H9 (cell line): Measurements from ENCODE around the gene SFMBT2. TPM values are rescaled to one million over a fixed set of nuclear protein-coding genes. Genes with fewer than 3 reads are reported as not detected.

Experiments used
- DNase-seq: peaks from one replicate; pipeline ENCODE4 v3.0.0-alpha.2; 2017
- H2AFZ ChIP-seq: one replicate; pipeline ENCODE4 v1.6.1; 2013; ENCODE audit warnings: mild to moderate bottlenecking, low read length, control low read depth, moderate library complexity
- H2AK5ac ChIP-seq: 2 replicates; pipeline ENCODE4 v1.6.1; 2013; ENCODE audit warnings: low read length, control low read depth, mixed read lengths; ENCODE audit not compliant: insufficient read length
- H2BK120ac ChIP-seq: one replicate; pipeline ENCODE4 v1.6.1; 2013; ENCODE audit warnings: low read depth, mild to moderate bottlenecking, low read length, control low read depth, inconsistent platforms; ENCODE audit not compliant: poor library complexity, severe bottlenecking
- H2BK12ac ChIP-seq: 2 replicates; pipeline ENCODE4 v1.6.1; 2013; ENCODE audit warnings: low read length, control low read depth, mixed read lengths, low read depth; ENCODE audit not compliant: insufficient read length
- H2BK15ac ChIP-seq: 2 replicates; pipeline ENCODE4 v1.6.1; 2013; ENCODE audit warnings: low read depth, low read length, control low read depth
- H2BK20ac ChIP-seq: one replicate; pipeline ENCODE4 v1.6.1; 2013; ENCODE audit warnings: low read depth, mild to moderate bottlenecking, low read length, control low read depth, inconsistent platforms; ENCODE audit not compliant: poor library complexity, severe bottlenecking
- H2BK5ac ChIP-seq: 2 replicates; pipeline ENCODE4 v1.6.1; 2013; ENCODE audit warnings: low read length, control low read depth, mixed read lengths; ENCODE audit not compliant: insufficient read length
- H3K14ac ChIP-seq: 2 replicates; pipeline ENCODE4 v1.6.1; 2013; ENCODE audit warnings: low read length, control low read depth; ENCODE audit not compliant: insufficient read depth
- H3K18ac ChIP-seq: 2 replicates; pipeline ENCODE4 v1.6.1; 2013; ENCODE audit warnings: low read depth, mild to moderate bottlenecking, mixed read lengths, low read length, control low read depth; ENCODE audit not compliant: insufficient read length
- H3K23ac ChIP-seq: 2 replicates; pipeline ENCODE4 v1.6.1; 2013; ENCODE audit warnings: low read length, control low read depth, mixed read lengths, low read depth; ENCODE audit not compliant: insufficient read length
- H3K23me2 ChIP-seq: 2 replicates; pipeline ENCODE4 v1.6.1; 2013; ENCODE audit warnings: low read depth, mild to moderate bottlenecking, mixed read lengths, low read length, control low read depth; ENCODE audit not compliant: insufficient read length, poor library complexity, severe bottlenecking
- H3K27ac ChIP-seq: 2 replicates; pipeline ENCODE4 v1.5.1; 2013; ENCODE audit warnings: low read length, control low read depth, mixed read lengths, low read depth; ENCODE audit not compliant: insufficient read length
- H3K27me3 ChIP-seq: 2 replicates; pipeline ENCODE4 v1.6.1; 2013; ENCODE audit warnings: low read length, control low read depth, inconsistent platforms; ENCODE audit not compliant: insufficient read depth
- H3K4ac ChIP-seq: 2 replicates; pipeline ENCODE4 v1.6.1; 2013; ENCODE audit warnings: low read depth, mild to moderate bottlenecking, control low read depth, inconsistent platforms, low read length, moderate library complexity
- H3K4me1 ChIP-seq: 2 replicates; pipeline ENCODE4 v1.6.1; 2013; ENCODE audit warnings: low read length, control low read depth, inconsistent platforms; ENCODE audit not compliant: insufficient read depth
- H3K4me2 ChIP-seq: 2 replicates; pipeline ENCODE4 v1.6.1; 2013; ENCODE audit warnings: low read length, control low read depth, mixed read lengths; ENCODE audit not compliant: insufficient read length, insufficient read depth
- H3K56ac ChIP-seq: 2 replicates; pipeline ENCODE4 v1.6.1; 2013; ENCODE audit warnings: low read depth, mild to moderate bottlenecking, mixed read lengths, low read length, control low read depth; ENCODE audit not compliant: insufficient read length
- H3K79me1 ChIP-seq: 2 replicates; pipeline ENCODE4 v1.6.1; 2013; ENCODE audit warnings: low read depth, mild to moderate bottlenecking, moderate library complexity, low read length, control low read depth, inconsistent platforms; ENCODE audit not compliant: insufficient read depth, poor library complexity, severe bottlenecking
- H3K79me2 ChIP-seq: 2 replicates; pipeline ENCODE4 v1.6.1; 2013; ENCODE audit warnings: low read length, control low read depth, inconsistent platforms; ENCODE audit not compliant: insufficient read depth
- H3K9ac ChIP-seq: 2 replicates; pipeline ENCODE4 v1.6.1; 2013; ENCODE audit warnings: low read length, control low read depth, mixed read lengths; ENCODE audit not compliant: insufficient read length; ENCODE audit errors: extremely low read depth
- H3K9me3 ChIP-seq: one replicate; pipeline ENCODE4 v1.6.1; 2013; ENCODE audit warnings: low read depth, low read length, inconsistent platforms; ENCODE audit not compliant: control insufficient read depth
- H3T11ph ChIP-seq: one replicate; pipeline ENCODE4 v1.6.1; 2013; ENCODE audit warnings: mild to moderate bottlenecking, low read length, control low read depth, inconsistent platforms
- H4K20me1 ChIP-seq: one replicate; pipeline ENCODE4 v1.6.1; 2013; ENCODE audit not compliant: control insufficient read depth, insufficient read length, insufficient read depth
- H4K5ac ChIP-seq: 2 replicates; pipeline ENCODE4 v1.6.1; 2013; ENCODE audit warnings: low read depth, mild to moderate bottlenecking, mixed read lengths, low read length, control low read depth; ENCODE audit not compliant: insufficient read length
- H4K8ac ChIP-seq: replicated peaks from 2 replicates; pipeline ENCODE4 v1.6.1; 2013; ENCODE audit warnings: low read length, control low read depth, mixed read lengths, low read depth; ENCODE audit not compliant: insufficient read length
- H4K91ac ChIP-seq: 2 replicates; pipeline ENCODE4 v1.6.1; 2013; ENCODE audit warnings: low read depth, mild to moderate bottlenecking, moderate library complexity, mixed read lengths, low read length, control low read depth; ENCODE audit not compliant: insufficient read length
- H3K27ac Mint-ChIP-seq, 3 experiments: 2 replicates in 2 of 3; 3 replicates in 1 of 3; pipeline ENCODE4 v1.8.0; 2020 to 2021; ENCODE audit warnings: mixed read lengths in 3 of 3, mild to moderate bottlenecking in 1 of 3, moderate library complexity in 1 of 3
- H3K27me3 Mint-ChIP-seq: 2 replicates; pipeline ENCODE4 v1.8.0; 2021; ENCODE audit warnings: low read depth, mild to moderate bottlenecking, moderate library complexity, mixed read lengths
- H3K36me3 Mint-ChIP-seq, 3 experiments: 2 replicates in 2 of 3; 3 replicates in 1 of 3; pipeline ENCODE4 v1.8.0; 2020 to 2021; ENCODE audit warnings: low read depth in 3 of 3, mixed read lengths in 3 of 3; ENCODE audit not compliant: insufficient read depth in 1 of 3
- H3K4me1 Mint-ChIP-seq, 2 experiments: 2 replicates each; pipeline ENCODE4 v1.8.0; 2020; ENCODE audit warnings: mixed read lengths in 2 of 2
- H3K4me3 Mint-ChIP-seq, 2 experiments: 2 replicates in 1 of 2; 3 replicates in 1 of 2; pipeline ENCODE4 v1.8.0; 2020 to 2021; ENCODE audit warnings: mild to moderate bottlenecking in 2 of 2, mixed read lengths in 2 of 2, moderate library complexity in 1 of 2
- H3K9me3 Mint-ChIP-seq, 2 experiments: 2 replicates in 1 of 2; 3 replicates in 1 of 2; pipeline ENCODE4 v1.8.0; 2020; ENCODE audit warnings: mild to moderate bottlenecking in 2 of 2, mixed read lengths in 2 of 2, moderate library complexity in 1 of 2
- WGBS: extraction: QIAGEN DNeasy Blood & Tissue Kit; methylation state at CpG from one replicate; pipeline ENCODE4 v1.1.7; 2013; ENCODE audit warnings: missing lambda C conversion rate, low lambda C conversion rate, mixed read lengths; ENCODE audit not compliant: insufficient read length; ENCODE audit errors: extremely low coverage; 5-methylcytosine and 5-hydroxymethylcytosine counted together
- total RNA-seq: library from RNA; stranded (reverse); gene quantifications from 2 replicates; pipeline ENCODE4 v1.2.1, GENCODE V29; 2021
- TF ChIP-seq, protein P1 (sequence below): fragments of 200-600 bp; sonication (generic); conservative IDR thresholded peaks from 3 replicates; pipeline ENCODE4 v1.8.0; 2021; ENCODE audit warnings: antibody characterized with exemption, mild to moderate bottlenecking

SFMBT2 gene
- total RNA-seq, 1 experiment from 2014 or later, result 5.3 TPM

DNA sequence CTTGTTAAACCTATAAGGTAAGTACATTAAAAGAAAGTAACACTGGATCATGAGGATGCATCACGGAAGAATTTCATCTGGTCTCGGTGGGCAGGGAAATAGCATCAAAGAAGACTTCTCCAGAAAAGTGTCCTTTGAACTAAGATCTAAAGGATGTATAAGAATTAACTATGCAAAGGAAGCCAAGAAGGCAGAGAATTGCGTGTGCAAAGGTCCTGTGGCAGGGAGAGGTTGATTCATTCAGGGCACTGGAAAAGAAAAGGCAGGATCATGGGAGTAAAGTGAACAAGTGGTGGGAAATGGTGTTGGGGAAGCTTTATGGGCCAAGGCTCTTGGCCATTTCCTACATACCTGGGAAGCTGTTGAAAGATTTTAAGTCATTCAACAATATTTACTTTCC, 288.3 kb downstream of the SFMBT2 start:
- Mint-ChIP-seq H3K9me3 (no peaks in the 10 kb centered on the region), H3K4me1 (peaks cover 0 to 6% of the 10 kb centered on the region in 2 experiments; a peak in 2 of 4 replicates), H3K36me3 (no peaks in the 10 kb centered on the region), H3K4me3 (no peak overlapping the region), H3K27ac (no peak overlapping the region), H3K27me3 (peaks cover 2% of the 10 kb centered on the region; the same call in 1 of the 2 replicates)
- no peaks in the 10 kb centered on the region for H3K4me1 ChIP-seq
- no peaks in the 10 kb centered on the region for H3K23me2 ChIP-seq
- no peak overlapping the region for H4K5ac ChIP-seq
- H4K91ac ChIP-seq, result no peak overlapping the region
- H3K4me2 ChIP-seq, result no peak overlapping the region
- no peak overlapping the region for H2BK20ac ChIP-seq
- no peak overlapping the region for H3K14ac ChIP-seq
- no peak overlapping the region for H2BK12ac ChIP-seq
- H4K20me1 ChIP-seq, result no peaks in the 10 kb centered on the region
- H3K27ac ChIP-seq, result no peak overlapping the region
- no peak for DNase-seq
- no peaks in the 10 kb centered on the region for H3K79me1 ChIP-seq
- H2BK120ac ChIP-seq, result no peak overlapping the region
- no peak overlapping the region for H2AK5ac ChIP-seq
- H3K18ac ChIP-seq, result no peak overlapping the region
- no peak overlapping the region for H3K4ac ChIP-seq
- no peak overlapping the region for H2BK5ac ChIP-seq
- H3K9ac ChIP-seq, result no peak overlapping the region
- H3K27me3 ChIP-seq, result no peaks in the 10 kb centered on the region
- no CpG with 5 or more reads among the region's 3 CpGs for WGBS
- no peak overlapping the region for H2AFZ ChIP-seq
- no peak overlapping the region for H3K56ac ChIP-seq
- no peak overlapping the region for H4K8ac ChIP-seq
- TF ChIP-seq, protein P1, sequence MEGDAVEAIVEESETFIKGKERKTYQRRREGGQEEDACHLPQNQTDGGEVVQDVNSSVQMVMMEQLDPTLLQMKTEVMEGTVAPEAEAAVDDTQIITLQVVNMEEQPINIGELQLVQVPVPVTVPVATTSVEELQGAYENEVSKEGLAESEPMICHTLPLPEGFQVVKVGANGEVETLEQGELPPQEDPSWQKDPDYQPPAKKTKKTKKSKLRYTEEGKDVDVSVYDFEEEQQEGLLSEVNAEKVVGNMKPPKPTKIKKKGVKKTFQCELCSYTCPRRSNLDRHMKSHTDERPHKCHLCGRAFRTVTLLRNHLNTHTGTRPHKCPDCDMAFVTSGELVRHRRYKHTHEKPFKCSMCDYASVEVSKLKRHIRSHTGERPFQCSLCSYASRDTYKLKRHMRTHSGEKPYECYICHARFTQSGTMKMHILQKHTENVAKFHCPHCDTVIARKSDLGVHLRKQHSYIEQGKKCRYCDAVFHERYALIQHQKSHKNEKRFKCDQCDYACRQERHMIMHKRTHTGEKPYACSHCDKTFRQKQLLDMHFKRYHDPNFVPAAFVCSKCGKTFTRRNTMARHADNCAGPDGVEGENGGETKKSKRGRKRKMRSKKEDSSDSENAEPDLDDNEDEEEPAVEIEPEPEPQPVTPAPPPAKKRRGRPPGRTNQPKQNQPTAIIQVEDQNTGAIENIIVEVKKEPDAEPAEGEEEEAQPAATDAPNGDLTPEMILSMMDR, result no peak
- H3K23ac ChIP-seq, result no peak overlapping the region
- H3T11ph ChIP-seq, result no peak overlapping the region
- H3K79me2 ChIP-seq, result no peaks in the 10 kb centered on the region
- H2BK15ac ChIP-seq, result no peak overlapping the region
- no peaks in the 10 kb centered on the region for H3K9me3 ChIP-seq
